Measurements from ENCODE around the gene AKR1B15. TPM values are rescaled to one million over a fixed set of nuclear protein-coding genes. Genes with fewer than 3 reads are reported as not detected.

AKR1B15 gene
- total RNA-seq, 1 experiment from 2014 or later = not detected

DNA sequence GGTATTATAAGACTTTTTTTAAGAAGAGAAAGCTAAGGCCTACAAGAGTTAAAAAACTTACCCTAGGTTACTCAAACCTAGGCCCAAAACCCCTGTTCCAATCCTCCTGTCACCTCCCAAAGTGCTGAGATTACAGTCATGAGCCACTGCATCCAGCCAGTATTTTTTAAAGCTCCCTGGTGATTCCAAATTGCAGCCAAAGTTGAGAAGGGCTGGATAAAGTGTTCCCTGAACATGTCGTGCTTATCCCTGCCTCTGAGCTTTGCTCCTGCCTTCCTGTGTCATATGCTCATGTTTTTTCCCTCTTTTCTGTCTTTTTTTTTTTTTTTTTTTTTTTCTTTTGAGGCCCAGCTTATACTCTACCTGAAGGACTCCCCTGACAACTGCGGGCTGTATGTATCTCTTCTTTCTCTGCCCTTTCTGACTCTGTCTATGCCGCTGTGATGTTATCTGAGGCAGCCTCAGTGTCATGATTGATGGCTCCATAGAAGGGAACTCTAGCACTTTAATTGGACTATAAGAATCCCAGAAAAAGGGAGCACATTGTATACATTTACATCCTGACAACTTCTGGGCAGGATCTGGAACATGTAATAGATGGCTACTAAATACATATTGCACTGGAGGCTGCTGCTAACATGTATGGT lies 13.5 kb upstream of the AKR1B15 start:
- Histone ChIP-seq H3K27ac (ENCODE audit: low read depth, low read length) (no peak overlapping the region), H3K4me3 (replicated peaks in 1 of 2; ENCODE audit: low read depth in 1 of 2, low read length in 2 of 2) (no peak overlapping the region), H3K9me2 (ENCODE audit: insufficient read depth) (no peaks in the 10 kb centered on the region), H3K4me2 (ENCODE audit: low read length) (no peak overlapping the region), H4K20me1 (ENCODE audit: insufficient read depth) (no peaks in the 10 kb centered on the region), H3K9me3 (ENCODE audit: control insufficient read depth in 1 of 2, insufficient read depth in 1 of 2, low read depth in 1 of 2, low read length in 2 of 2) (no peaks in the 10 kb centered on the region), H3K9ac (ENCODE audit: low read length) (no peak overlapping the region), H3K79me2 (ENCODE audit: insufficient read depth, low read length) (no peaks in the 10 kb centered on the region), H3K27me3 (ENCODE audit: insufficient read depth, low read length) (peaks cover 9% of the 10 kb centered on the region; the same call in 1 of the 2 replicates), H3K36me3 (ENCODE audit: control insufficient read depth in 1 of 2, insufficient read depth in 2 of 2, low read length in 2 of 2) (no peaks in the 10 kb centered on the region), H2AFZ (ENCODE audit: low read depth, low read length, poor library complexity, severe bottlenecking) (no peak overlapping the region), H3K4me1 (ENCODE audit: control insufficient read depth in 1 of 2, insufficient read depth in 2 of 2, low read length in 2 of 2) (peaks cover 9 to 21% of the 10 kb centered on the region in 2 experiments)
- TF ChIP-seq SIN3A (IDR thresholded peaks at IDR 0.05; ENCODE audit: low read depth) = no peak
- TF ChIP-seq, protein P1, sequence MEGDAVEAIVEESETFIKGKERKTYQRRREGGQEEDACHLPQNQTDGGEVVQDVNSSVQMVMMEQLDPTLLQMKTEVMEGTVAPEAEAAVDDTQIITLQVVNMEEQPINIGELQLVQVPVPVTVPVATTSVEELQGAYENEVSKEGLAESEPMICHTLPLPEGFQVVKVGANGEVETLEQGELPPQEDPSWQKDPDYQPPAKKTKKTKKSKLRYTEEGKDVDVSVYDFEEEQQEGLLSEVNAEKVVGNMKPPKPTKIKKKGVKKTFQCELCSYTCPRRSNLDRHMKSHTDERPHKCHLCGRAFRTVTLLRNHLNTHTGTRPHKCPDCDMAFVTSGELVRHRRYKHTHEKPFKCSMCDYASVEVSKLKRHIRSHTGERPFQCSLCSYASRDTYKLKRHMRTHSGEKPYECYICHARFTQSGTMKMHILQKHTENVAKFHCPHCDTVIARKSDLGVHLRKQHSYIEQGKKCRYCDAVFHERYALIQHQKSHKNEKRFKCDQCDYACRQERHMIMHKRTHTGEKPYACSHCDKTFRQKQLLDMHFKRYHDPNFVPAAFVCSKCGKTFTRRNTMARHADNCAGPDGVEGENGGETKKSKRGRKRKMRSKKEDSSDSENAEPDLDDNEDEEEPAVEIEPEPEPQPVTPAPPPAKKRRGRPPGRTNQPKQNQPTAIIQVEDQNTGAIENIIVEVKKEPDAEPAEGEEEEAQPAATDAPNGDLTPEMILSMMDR (IDR thresholded peaks at IDR 0.05 in 2 of 3, conservative IDR thresholded peaks at IDR 0.05 in 1 of 3; ENCODE audit: borderline replicate concordance in 1 of 3, insufficient read depth in 1 of 3, low read depth in 2 of 3, low read length in 2 of 3) = no peak
- no peak for TF ChIP-seq POLR2AphosphoS5 (IDR thresholded peaks at IDR 0.05; ENCODE audit: low read depth, low read length)
- TF ChIP-seq POLR2A (IDR thresholded peaks at IDR 0.05; ENCODE audit: borderline replicate concordance, extremely low read depth, insufficient read depth, insufficient read length) = no peak
- TF ChIP-seq ZNF274 (IDR thresholded peaks at IDR 0.05; ENCODE audit: low read depth, low read length) = no peak
- TF ChIP-seq TCF7L2 (IDR thresholded peaks at IDR 0.05; ENCODE audit: borderline replicate concordance, extremely low read depth, insufficient read depth, insufficient read length) = no peak
- no peak for TF ChIP-seq ELF1 (IDR thresholded peaks at IDR 0.05; ENCODE audit: borderline replicate concordance, low read depth)
- RAD21 ChIA-PET (ENCODE audit: low non-redundant PET in 1 of 2, low total read pairs in 2 of 2, uncharacterized antibody in 2 of 2, unreplicated experiment in 2 of 2) = no interaction called here
- CTCF ChIA-PET = interaction anchor here (1.3 kb wide), 1 partner anchor 12 kb away, joined by 4 read pairs; no protein-coding TSS in a partner anchor
- ATAC-seq (no peak), DNase-seq (ENCODE audit: low read depth, low spot score) (no peak)
- no TSS peak for BruUV-seq (replicated peaks)
- intact Hi-C loops (cut with micrococcal nuclease) = no loop called here
- POLR2A ChIA-PET = no interaction called here
